Eye (tissue), 1 donor: ENCODE results near the gene SPOP.
A peak's percentile ranks its signal among the peaks of the same experiment; 100 is the strongest.
"Not testable (repeated sequence)": the region's sequence is repeated elsewhere in the genome, so short reads cannot be mapped to it uniquely, and the experiment has no call there.

Experiments used
- DNase-seq: peaks from one replicate; pipeline ENCODE4 v3.0.0-alpha.2; 2015

SPOP gene

DNA sequence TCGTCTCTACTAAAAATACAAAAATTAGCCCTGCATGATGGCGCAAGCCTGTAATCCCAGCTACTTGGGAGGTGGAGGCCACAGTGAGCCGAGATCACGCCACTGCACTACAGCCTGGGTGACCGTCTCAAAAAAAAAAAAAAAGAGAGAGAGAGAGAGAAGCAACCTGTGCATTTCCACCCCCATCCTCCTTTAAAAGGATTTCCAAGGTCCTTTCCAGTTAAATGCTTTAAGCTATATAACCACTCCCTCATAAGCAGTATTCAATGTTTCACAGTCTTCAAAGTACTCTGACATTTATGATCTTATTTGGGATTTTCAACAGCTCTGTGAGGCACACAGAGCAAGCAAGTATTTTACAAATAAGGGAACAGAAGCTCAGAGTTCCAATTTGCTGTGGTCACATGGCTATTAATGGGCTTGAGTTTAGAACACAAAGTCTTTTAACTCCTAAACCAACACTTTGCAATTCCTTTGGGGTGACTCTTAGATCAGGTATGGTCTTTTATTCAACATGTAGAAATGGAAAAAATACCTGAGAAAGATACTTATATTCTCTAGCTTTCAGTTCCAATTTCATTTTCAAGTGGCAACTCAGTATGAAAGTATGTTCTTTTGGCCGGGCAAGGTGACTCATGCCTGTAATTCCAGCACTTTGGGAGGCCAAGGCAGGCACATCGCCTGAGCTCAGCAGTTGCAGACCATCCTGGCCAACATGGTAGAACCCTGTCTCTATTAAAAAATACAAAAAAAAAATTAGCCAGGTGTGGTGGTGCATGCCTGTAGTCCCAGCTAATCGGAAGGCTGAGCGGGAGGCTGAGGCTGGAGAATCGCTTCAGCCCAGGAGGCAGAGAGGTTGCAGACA lies 31.3 kb downstream of the SPOP start:
- DNase-seq: no peak

- DNase-seq: not testable (repeated sequence)
These were observed 31.9 kb downstream of the SPOP start for GRCh38 chr17:49646056-49646390.

GRCh38 chr17:49645654-49646053 lies 32.2 kb downstream of the SPOP start:
- no peak for DNase-seq

- DNase-seq: peak; percentile 30
These were observed 37.3 kb downstream of the SPOP start for GRCh38 chr17:49640556-49640955.

DNA sequence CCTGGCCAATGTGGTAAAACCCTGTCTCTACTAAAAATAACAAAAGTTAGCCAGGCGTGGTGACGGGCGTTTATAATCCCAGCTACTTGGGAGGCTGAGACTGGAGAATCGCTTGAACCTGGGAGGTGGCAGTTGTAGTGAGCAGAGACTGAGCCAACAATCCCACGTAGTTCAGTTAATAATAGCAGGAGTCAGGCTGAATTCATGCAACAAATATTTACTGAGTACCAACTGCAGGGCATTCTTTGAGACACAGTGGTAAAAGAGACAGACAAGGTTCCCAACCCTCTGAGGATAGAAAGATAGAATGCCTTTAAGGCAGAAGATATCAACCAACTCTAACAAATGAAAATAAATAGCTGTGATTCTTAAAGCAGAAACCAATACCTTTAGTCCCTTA lies 39.1 kb downstream of the SPOP start:
- no peak for DNase-seq

GRCh38 chr17:49637739-49638138 lies 40.2 kb downstream of the SPOP start:
- no peak for DNase-seq

GRCh38 chr17:49637050-49637449 lies 40.8 kb downstream of the SPOP start:
- DNase-seq: no peak

- no peak for DNase-seq
These were observed 42.8 kb downstream of the SPOP start for GRCh38 chr17:49635121-49635520.

DNA sequence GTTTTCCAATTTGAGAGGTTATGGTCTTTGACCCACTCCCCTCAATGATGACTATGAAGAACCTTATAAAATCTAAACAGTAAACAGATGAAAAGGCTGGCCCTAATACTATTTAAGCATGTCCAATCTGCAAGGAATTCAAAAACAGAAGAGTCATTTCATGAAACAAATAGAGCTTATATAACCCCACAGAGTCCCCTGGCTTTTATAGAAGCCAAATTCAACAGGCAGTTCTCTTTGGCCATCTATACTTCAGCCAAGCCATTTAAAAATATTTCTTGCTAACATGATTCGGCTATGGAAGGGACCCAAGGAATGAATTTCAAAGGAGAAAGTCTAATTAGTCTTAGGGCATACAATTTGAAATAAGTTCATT lies 43.4 kb downstream of the SPOP start:
- DNase-seq: no peak

- peak; percentile 21 for DNase-seq
These were observed 44.0 kb downstream of the SPOP start for GRCh38 chr17:49633762-49634484.

- DNase-seq: no peak
These were observed 44.6 kb downstream of the SPOP start for GRCh38 chr17:49633250-49633649.

DNA sequence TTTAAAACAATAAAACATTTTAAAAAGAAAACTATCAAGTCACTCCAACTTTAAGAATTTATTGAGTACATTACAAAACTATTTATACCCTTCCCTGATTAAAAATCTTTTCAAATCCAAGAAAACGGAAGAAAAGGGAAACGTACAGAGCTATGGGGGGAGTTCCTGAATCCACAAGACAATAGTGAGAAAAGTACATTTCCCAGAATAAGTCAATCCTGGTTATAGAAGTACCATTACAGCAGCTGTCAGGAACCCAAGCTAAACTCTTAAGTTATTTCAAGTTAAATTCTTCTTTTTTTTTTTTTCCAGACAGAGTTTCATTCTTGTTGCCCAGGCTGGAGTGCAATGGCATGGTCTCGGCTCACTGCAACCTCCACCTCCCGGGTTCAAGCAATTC lies 45.7 kb downstream of the SPOP start:
- DNase-seq: no peak

DNA sequence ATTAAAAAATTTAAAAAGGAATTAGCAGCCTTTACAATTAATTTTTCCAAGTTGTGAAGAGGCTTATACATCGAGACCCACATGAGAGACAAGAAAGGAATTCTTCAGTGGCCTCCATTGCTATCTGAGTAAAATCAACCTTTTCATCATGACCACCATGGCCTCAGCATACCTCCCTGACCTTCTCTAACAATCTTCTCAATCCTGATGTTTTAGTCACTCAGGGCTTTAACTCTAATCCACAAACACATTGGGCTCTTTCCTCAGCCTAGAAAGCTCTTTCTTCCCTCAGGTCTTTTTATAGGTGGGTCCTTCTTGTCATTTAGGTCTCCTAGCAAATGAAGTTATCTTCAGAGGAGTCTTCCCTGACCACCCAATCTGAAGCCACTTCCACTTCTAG lies 46.4 kb downstream of the SPOP start:
- DNase-seq: no peak

GRCh38 chr17:49630113-49630900 lies 47.6 kb downstream of the SPOP start:
- no peak for DNase-seq

DNA sequence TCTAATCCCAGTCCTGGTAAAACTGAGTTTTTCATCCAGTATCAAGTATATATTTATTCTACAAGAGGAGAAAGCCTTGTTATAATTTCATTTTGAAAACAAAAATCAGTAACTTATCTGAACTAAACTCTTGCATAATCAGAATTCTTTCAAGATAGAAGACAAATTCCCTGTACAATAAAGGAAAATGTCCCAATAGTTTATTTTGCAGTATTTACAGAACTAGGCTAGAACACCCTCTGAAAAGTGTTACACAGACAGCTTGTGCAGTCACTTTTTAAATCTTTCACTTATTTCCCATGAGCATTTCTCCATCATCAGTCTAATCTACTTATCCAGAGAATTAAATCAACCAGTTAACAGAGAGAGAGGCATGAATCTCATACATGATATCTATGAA lies 48.5 kb downstream of the SPOP start:
- DNase-seq: no peak

- no peak for DNase-seq
These were observed 53.0 kb downstream of the SPOP start for GRCh38 chr17:49624896-49625295.

DNA sequence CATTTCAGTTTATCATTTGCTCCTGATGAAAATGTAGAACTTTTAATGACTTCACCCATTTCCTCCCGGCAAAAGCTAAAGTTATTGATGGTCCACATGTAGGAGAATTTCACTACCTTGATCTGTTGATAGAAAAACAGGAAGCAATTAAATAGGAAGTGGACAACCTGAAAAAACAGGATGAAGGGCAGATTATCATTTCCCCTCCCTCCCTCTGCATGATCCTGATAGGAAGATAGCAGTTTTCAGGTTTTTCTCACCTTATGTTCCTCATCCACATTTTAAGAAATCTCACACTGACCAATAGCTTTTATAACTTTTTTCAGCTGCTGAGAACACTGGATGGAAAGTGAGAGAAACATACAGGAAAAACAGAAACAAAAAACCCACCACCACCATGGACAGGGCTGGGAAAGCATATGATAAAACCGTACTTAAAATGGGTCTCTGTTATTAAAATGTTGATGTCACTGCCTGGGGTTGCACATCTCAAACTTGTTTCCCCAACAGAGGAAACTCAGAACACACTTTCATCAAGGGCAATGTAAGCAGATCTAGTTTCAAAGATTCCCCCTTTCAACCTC lies 55.9 kb downstream of the SPOP start:
- DNase-seq: no peak

- no peak for DNase-seq
These were observed 56.5 kb downstream of the SPOP start for GRCh38 chr17:49621420-49621819.

GRCh38 chr17:49618028-49618611 lies 59.8 kb downstream of the SPOP start:
- no peak for DNase-seq

DNA sequence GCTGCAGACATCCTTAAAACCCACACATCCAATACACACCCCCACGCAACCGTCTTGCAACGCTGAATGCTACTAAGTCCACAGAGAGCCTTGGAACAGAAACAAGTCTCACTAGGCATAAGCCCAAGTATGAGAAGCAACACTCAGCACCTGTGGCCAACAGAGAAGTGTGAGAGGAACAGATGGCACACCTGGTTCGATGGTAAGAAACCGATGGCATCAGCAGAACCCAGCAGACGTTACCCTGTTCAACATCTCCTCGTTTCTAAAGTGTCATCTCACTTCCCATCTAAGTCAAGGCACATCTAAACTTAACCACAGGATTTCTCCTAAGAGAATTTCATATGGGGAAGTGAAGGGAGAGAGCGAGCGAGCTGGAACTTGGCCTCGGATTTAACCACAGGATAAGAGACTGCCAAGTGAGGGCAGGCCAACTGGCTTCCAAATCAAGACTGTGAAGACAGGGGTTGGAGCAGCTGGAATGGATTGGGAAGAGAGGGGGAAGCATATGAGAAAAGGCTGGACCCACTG lies 61.2 kb downstream of the SPOP start:
- peak; percentile 33 for DNase-seq

DNA sequence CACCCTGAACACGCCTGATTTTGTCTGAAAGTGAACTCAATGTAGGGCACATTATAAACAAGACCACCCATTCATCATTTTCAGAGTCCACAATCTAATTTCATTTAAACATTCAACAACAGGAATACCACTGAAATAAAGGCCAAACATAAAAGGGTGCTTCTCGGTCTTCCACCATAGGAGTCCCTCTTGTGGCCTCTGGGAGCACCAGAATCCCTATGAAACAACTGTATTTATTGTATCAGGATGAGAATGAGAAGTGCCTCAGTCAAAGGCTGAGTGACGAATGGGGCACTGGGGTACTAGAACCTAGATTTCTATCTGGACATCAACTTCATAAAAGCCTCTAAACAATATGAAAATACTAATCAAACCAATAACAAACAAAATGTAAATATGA lies 61.8 kb downstream of the SPOP start:
- DNase-seq: no peak

DNA sequence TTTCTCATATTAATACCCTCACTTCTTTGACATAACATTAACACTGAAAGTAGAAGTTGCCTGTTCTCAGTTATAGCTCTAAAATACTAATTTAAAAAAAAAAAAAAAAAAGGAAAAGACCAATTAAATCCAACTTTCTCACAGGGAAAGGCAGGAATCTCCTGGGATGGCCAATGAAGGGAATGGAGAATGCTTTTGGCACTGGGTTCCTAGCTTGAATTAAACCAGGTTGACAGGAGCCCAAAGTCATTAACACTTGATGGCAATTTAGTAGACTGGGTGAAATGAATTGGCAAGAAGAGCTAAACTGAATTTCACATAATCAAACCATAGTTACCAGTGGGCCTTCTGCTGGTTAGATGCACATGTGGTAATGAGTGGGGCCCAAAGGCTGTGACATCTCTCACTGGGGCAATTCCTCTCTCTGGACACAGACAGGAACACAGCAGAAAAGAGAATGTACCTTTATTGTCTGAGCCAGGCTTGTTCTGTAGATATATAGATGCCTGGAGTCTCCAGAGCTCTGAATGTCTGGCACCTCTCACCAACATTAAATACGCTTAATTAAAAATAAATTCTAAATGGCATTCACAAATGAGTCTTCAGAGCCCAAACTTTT lies 64.6 kb downstream of the SPOP start:
- DNase-seq: no peak
